ENCODE measurements around the gene DSN1. TPM values are rescaled to one million over a fixed set of nuclear protein-coding genes. Genes with fewer than 3 reads are reported as not detected.

Gene DSN1
- total RNA-seq, 2 donors from 2014 or later: 3.1 to 6.3 TPM

DNA sequence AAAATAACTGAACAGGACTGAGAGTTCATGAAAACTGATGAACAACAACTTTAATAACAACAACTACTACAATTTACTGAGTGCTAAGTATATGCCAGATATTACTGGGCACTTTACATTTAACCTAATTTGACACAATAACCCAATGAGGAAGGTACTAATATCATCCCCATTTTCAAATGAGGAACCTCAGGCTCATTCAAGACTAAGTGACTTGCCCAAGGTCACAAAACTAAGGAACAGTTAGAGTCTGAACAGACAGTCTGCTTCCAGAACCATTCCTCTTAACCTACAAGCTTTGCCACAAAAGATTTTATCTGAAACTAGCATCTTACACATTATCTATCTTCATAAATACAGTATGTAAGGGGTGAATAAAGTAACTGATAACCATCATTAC lies 17.1 kb downstream of the DSN1 start:
- H3K9me3 ChIP-seq: no peaks in the 10 kb centered on the region
- DNase-seq (ENCODE audit: low spot score): no peak
- peaks cover 0 to 24% of the 10 kb centered on the region in 2 donors for H3K4me1 ChIP-seq
- H3K36me3 ChIP-seq: no peaks in the 10 kb centered on the region
- TF ChIP-seq, protein P1, sequence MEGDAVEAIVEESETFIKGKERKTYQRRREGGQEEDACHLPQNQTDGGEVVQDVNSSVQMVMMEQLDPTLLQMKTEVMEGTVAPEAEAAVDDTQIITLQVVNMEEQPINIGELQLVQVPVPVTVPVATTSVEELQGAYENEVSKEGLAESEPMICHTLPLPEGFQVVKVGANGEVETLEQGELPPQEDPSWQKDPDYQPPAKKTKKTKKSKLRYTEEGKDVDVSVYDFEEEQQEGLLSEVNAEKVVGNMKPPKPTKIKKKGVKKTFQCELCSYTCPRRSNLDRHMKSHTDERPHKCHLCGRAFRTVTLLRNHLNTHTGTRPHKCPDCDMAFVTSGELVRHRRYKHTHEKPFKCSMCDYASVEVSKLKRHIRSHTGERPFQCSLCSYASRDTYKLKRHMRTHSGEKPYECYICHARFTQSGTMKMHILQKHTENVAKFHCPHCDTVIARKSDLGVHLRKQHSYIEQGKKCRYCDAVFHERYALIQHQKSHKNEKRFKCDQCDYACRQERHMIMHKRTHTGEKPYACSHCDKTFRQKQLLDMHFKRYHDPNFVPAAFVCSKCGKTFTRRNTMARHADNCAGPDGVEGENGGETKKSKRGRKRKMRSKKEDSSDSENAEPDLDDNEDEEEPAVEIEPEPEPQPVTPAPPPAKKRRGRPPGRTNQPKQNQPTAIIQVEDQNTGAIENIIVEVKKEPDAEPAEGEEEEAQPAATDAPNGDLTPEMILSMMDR (IDR thresholded peaks at IDR 0.05): no peak
- no peak overlapping the region for H3K4me3 ChIP-seq
- no peaks in the 10 kb centered on the region for H3K27me3 ChIP-seq
- H3K27ac ChIP-seq: peak overlapping the region in 1 of 2 donors; percentile 53

GRCh38 chr20:36754656-36755222 lies 18.8 kb downstream of the DSN1 start:
- H3K36me3 ChIP-seq: no peaks in the 10 kb centered on the region
- H3K9me3 ChIP-seq: no peaks in the 10 kb centered on the region
- TF ChIP-seq, protein P1 (IDR thresholded peaks at IDR 0.05): peak; percentile 72 to 92

GRCh38 chr20:36752582-36752981 lies 21.0 kb downstream of the DSN1 start:
- no peak for DNase-seq (ENCODE audit: low spot score)
- Histone ChIP-seq H3K4me3 (no peak overlapping the region), H3K9me3 (no peaks in the 10 kb centered on the region), H3K27ac (no peak overlapping the region), H3K4me1 (peaks cover 0 to 20% of the 10 kb centered on the region in 2 donors), H3K27me3 (no peaks in the 10 kb centered on the region), H3K36me3 (no peaks in the 10 kb centered on the region)
- TF ChIP-seq, protein P1 (IDR thresholded peaks at IDR 0.05): no peak

More at GRCh38 chr20:36754656-36755222, 18.8 kb downstream of the DSN1 start:
- H3K27ac ChIP-seq: no peak overlapping the region
- H3K27me3 ChIP-seq: no peaks in the 10 kb centered on the region
- no peak for DNase-seq (ENCODE audit: low spot score)
- H3K4me3 ChIP-seq: no peak overlapping the region
- peaks cover 0 to 24% of the 10 kb centered on the region in 2 donors for H3K4me1 ChIP-seq

DNA sequence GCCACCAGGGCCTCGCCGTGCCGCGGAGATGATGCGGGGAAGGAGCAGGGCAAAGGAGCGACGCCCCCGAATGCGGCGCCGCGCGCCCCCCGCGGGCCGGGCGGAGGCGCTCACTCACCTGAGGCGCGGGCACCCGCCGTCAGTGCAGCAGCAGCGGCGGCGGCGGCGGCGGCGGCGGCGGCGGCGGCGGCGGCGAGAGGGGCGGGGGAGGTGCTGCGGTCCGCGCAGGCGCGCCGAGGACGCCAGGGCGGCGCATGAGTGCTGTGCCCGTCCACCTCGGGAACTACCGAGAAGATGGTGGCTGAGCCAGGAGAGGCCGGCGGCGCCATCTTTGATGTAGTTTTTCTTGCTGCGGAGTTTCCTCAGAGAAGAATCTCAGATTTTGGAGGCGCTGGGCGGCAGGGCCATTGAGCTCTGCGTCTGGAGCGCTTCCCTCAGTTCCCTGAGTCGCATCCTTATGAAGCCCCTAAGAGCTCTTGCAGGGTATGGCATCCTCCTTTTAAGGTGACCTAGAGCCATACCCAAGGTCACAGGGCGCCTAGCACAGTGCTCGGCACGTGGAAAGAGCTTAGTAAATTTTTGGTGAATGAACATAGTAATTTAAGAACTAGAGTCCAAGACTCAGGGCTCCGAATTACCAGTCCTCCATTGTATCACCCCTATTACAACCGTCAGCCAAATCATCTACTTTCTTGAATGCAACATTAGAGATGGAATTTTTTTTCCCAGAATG lies 27.5 kb downstream of the DSN1 start, which contains the start of gene NDRG3:
NDRG3 (minus strand) TSS at position 164 of the 733 bp plus-strand sequence. CDS start 24,355 bp downstream, outside the sequence.
- no peaks in the 10 kb centered on the region for H3K36me3 ChIP-seq
- no peaks in the 10 kb centered on the region for H3K9me3 ChIP-seq
- H3K27ac ChIP-seq: peak within 1 kb of the TSS; percentile 90 to 94
- TF ChIP-seq, protein P1 (IDR thresholded peaks at IDR 0.05): peak in 1 of 2 donors; percentile 24
- peaks cover 0 to 53% of the 10 kb centered on the region in 2 donors for H3K4me1 ChIP-seq
- H3K4me3 ChIP-seq: peak within 1 kb of the TSS; percentile 79 to 96
- no peaks in the 10 kb centered on the region for H3K27me3 ChIP-seq
- DNase-seq (ENCODE audit: low spot score): peak; percentile 95

GRCh38 chr20:36745234-36745926 lies 28.2 kb downstream of the DSN1 start:
- Histone ChIP-seq H3K27ac (peak overlapping the region; percentile 90 to 94), H3K9me3 (no peaks in the 10 kb centered on the region), H3K27me3 (no peaks in the 10 kb centered on the region), H3K4me1 (peaks cover 0 to 53% of the 10 kb centered on the region in 2 donors), H3K36me3 (no peaks in the 10 kb centered on the region), H3K4me3 (peak overlapping the region; percentile 79 to 96)
- TF ChIP-seq, protein P1 (IDR thresholded peaks at IDR 0.05): no peak
- DNase-seq (ENCODE audit: low spot score): no peak

Measured in right atrium auricular region (tissue), 2 donors.